HL-60 (cell line): ENCODE results near the gene KCNT2.

Source experiments
- CTCF ChIP-seq: IDR thresholded peaks from one replicate; pipeline ENCODE4 v1.5.1; 2011; ENCODE audit warnings: low read length, control low read depth, inconsistent platforms; ENCODE audit not compliant: insufficient read depth
- GABPA ChIP-seq: IDR thresholded peaks from 2 replicates; pipeline ENCODE4 v1.6.1; 2012; ENCODE audit warnings: low read depth
- POLR2AphosphoS5 ChIP-seq: IDR thresholded peaks from 2 replicates; pipeline ENCODE4 v1.6.1; 2012; ENCODE audit warnings: low read depth
- REST ChIP-seq: IDR thresholded peaks from 2 replicates; pipeline ENCODE4 v1.6.1; 2012; ENCODE audit warnings: low read depth; ENCODE audit not compliant: insufficient replicate concordance
- SPI1 ChIP-seq: IDR thresholded peaks from 2 replicates; pipeline ENCODE4 v1.6.1; 2012; ENCODE audit warnings: low read depth, mild to moderate bottlenecking, borderline replicate concordance

- TF ChIP-seq CTCF = no peak
- TF ChIP-seq POLR2AphosphoS5 = no peak
- TF ChIP-seq REST = no peak
- TF ChIP-seq GABPA = no peak
- TF ChIP-seq SPI1 = no peak
These were observed 46.0 kb upstream of the KCNT2 start for GRCh38 chr1:196654271-196654670.
